GM18907 (cell line): ENCODE measurements around the gene TEX19.
"Not testable (repeated sequence)": the region's sequence is repeated elsewhere in the genome, so short reads cannot be mapped to it uniquely, and the experiment has no call there.

ENCODE experiments used
- ATAC-seq: cut with Tn5 transposase; IDR thresholded peaks from one replicate; pipeline ENCODE4 v1.9.1; 2021; ENCODE audit warnings: mild to moderate bottlenecking, moderate library complexity; ENCODE audit not compliant: unreplicated experiment

The TEX19 gene

DNA sequence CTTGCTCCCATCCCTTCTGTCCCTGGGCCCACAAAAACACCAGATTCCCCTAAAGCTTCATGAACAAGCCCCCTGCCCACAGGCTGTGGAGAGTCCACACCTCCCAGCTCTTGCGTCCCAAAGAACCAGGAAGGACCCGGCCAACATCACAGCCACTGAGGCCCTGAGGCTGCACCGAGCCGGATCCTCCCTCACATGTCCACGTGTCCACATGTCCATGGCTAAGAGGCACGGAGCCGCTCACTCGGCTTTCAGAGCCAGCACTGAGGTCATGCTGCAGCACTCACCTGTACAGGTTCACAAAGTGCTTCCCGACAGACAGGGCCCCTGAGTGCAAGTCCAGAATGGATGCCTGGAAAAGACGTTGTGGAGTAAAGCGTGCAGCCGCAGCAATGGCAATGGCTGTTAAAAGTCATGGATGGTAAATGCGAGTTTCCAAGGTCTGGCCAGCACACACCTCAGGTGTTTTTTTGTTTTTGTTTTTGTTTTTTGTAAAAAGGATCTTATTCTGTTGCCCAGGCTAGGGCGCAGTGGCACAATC lies 47.2 kb downstream of the TEX19 start:
- no peak for ATAC-seq

DNA sequence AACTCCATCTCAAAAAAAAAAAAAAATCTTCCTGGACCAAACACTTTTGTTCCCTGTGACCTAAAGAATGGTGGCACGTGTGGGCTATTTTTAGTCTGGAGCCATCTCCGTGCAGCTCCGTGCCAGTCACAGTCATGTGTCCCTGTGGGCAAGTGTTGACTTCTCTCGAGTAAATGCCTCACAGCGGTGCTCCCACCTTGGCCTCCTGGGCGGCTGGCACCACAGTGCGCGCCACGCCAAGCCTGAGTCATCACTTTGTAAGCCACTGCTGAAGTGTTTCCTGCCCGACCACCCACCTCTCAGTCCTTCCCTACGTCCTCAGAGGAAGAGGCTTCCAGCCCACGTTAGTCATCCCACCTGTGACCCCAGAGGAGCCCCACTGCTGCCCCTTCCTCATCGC lies 48.2 kb downstream of the TEX19 start:
- no peak for ATAC-seq

DNA sequence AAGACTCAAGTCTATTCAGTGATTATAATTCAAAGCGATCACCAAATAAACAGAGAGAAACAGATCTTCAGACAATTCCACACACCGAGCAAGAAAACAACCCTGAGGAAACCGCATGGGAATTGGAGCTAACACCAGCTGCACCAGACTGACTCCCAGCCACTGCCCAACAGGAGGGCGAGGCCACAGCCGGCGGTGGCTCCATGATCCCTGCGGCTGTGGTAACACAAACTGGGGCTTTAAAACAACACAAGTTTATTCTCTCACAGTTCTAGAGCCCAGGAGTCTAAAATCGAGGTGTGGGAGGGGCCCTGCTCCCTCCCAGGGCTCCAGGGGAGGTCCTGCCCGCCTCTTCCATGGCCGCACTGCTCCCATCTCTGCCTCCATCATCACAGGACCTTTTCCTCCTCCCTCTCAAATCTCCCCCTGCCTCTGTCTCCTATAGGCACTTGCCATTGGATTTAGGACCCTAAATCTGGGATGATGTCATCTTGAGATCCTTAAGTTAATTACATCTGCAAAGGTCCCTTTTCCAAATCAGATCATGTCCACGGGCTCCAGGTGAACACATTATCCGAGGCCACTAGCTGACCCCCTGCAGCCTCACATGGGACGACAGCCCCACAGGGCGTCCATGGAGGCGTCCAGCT lies 49.4 kb downstream of the TEX19 start:
- ATAC-seq, result no peak

DNA sequence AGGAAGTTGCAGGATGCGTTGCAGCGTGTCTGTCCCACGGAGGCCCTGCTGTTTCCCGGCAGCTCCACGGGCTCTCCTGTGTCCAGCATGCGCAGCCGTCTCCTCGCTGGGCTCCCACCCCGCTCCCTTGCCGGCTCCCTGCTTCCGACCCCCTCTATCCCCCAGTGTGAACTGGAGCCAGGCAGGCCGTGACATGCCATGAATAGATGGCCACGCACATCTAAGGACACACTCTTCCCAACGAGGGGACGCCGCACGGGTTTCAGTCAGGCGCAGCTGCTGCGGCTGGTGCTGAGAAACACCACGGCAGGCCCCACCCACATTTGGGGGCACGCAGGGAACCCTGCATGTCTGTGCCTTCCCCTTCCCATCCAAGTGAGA lies 49.9 kb downstream of the TEX19 start:
- no peak for ATAC-seq

DNA sequence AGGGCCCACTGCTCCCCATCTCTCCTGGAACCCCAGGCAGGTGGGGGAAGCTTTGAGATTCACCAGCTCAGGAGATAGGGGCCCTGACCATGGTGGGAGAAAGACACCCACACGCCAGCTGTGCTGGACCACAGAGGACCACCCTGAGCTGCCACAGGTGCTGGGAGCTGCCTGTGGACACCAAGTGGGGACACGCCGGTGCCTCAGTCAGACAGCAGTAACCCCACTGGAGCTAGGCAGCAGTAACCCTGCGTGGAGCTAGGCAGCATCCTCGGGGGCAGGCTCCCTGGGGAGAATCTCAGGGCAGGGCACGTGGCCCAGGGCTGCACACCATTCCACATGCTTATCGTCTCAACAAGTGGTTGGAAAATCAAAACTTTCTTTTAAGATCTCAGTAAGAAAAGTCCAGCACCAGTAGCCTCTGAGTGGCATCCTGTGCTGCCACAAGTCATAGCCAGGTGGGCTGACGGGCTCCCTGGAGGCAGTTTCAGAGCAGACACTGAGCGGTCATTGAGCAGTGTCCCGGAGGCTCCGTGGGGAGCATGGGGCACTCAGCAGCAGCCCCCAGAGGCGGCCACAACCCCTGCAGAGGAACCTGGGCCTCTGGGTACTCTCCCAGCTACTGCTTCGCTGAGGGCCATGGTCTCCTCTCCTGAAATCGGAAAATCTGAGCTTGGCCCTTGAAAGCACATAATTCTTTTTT lies 51.1 kb downstream of the TEX19 start:
- no peak for ATAC-seq

DNA sequence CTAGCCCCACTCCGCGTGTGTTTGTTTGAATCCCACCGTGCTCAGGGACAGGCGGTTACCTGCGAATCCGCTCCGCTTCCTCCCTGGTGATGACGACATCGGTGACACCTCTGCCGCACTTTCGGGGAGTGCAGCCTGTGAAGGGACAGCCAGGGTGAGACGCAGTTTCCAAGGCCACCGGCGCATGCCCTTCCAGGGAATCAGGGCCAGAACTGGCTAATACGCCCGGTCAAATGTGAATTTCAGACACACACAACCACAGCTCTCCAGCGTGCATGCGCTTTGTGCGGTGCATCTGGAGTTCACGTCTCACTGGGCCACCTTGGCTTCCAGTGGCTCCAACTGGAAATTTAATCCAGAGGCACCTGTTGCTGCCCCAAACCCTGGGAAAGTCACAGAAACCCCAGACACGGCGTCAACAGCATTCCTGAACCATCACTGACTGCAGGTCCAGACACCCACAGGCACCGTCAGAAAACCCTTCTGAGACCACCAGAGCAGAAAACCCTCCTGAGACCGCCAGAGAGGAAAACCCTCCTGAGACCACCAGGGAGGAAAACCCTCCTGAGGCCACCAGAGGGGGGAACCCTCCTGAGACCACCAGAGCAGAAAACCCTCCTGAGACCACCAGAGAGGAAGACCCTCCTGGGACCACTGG lies 52.5 kb downstream of the TEX19 start:
- ATAC-seq, result no peak

DNA sequence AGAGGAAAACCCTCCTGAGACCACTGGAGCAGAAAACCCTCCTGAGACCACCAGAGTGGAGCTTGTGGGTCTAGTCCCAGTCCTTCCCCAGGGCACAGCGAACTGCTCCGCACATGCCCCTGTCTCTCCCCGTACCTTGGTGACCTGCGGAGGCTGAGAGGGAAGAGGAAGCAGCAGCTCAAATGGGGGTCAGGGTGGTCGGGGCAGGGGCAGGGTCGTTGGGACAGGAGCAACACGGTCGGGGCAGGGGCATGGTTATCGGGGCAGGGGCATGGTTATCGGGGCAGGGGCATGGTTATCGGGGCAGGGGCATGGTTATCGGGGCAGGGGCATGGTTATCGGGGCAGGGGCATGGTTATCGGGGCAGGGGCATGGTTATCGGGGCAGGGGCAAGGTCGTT lies 53.0 kb downstream of the TEX19 start:
- not testable (repeated sequence) for ATAC-seq

DNA sequence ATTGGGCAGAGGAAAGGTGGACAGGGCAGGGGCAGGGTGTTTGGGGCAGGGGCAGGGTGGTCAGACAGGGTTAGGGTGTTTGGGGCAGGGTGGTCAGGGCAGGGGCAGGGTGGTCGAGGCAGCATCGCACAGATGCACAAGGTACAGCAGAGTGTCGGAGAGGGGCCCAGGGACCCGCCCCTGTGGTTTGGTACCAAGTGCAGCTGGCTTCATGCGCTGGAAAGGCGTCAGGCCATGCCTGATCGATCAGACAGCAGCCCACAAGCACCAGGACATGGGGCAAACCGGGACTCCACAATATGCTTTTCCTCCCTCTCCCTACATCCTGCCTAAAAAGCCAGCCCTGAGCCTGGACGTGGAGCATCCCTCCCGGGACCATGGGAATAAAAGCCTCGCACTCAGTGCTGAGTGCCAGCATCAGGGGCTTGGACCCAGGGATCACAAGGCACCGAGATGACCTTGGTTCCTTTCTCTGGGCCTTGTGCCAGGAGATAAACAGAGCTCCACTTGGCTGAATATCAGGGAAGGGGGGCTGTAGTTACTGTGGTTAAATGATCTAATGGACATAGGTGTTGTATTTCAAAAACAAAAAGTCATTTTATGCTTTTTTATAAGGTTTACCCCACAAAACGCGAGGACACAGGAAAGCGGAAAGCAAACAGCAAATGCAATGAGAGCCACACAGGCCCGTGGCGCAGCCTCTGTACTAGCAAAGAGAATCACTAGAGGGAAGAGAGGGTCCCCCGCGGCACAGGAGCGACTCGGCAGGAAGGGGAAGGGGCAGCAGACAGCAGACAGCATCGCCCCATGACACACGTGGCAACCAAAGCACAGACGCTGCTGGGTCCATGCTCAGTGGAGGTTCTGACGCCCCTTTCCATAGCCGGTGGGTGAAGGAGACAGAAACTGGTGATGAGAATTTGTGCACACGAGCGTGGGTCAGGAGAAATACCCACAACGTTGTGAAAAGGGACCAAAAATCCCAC lies 53.8 kb downstream of the TEX19 start:
- no peak for ATAC-seq
